Body of pancreas (tissue), 4 donors: ENCODE results near the gene ZDHHC18.

Experiments used
- POLR2A ChIP-seq, 3 donors: fragments of 450-650 bp; IDR thresholded peaks; one replicate each; pipeline ENCODE4 v1.6.1; 2016; ENCODE audit warnings: antibody characterized with exemption in 3 of 3, mild to moderate bottlenecking in 2 of 3
- TF ChIP-seq, protein P1 (sequence below), 7 experiments: fragments of 450-650 bp in 4 of 7; fragments of 200-600 bp in 3 of 7; sonication (generic) in 3 of 7; IDR thresholded peaks; one replicate each; pipeline ENCODE4 v1.5.1; 2016 to 2019; ENCODE audit warnings: antibody characterized with exemption in 7 of 7

DNA sequence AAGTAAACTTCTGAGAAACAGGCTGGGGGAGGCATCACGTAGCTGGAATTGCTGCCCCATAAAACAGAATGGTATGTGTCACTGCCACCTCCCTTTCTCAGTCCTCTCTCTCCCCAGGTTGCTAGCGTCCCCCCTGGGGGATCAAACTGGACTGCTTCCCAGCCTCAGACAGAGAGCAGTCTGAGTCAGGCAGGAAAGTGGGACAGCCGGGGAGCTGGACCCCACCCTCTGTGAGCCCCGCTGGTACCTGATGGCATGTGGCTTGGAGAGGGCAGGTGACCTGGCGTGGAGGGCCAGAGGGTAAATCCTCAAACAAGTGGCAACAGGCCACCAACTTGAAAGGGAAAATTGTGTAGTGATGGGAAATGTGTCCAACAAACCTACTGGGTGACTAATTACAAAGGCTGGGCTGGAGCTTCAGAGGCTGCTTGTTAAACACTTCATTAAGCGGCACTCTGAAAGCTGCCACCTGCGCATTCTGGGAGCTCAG is 35.4 kb downstream of the ZDHHC18 start:
- TF ChIP-seq, protein P1, sequence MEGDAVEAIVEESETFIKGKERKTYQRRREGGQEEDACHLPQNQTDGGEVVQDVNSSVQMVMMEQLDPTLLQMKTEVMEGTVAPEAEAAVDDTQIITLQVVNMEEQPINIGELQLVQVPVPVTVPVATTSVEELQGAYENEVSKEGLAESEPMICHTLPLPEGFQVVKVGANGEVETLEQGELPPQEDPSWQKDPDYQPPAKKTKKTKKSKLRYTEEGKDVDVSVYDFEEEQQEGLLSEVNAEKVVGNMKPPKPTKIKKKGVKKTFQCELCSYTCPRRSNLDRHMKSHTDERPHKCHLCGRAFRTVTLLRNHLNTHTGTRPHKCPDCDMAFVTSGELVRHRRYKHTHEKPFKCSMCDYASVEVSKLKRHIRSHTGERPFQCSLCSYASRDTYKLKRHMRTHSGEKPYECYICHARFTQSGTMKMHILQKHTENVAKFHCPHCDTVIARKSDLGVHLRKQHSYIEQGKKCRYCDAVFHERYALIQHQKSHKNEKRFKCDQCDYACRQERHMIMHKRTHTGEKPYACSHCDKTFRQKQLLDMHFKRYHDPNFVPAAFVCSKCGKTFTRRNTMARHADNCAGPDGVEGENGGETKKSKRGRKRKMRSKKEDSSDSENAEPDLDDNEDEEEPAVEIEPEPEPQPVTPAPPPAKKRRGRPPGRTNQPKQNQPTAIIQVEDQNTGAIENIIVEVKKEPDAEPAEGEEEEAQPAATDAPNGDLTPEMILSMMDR (IDR thresholded peaks at IDR 0.05), result no peak
- TF ChIP-seq POLR2A (IDR thresholded peaks at IDR 0.05), result no peak
